Measurements from ENCODE around the gene ERF.

- TF ChIP-seq CTCF (IDR thresholded peaks at IDR 0.05; ENCODE audit: low read depth, low read length) (no peak), POLR2A (IDR thresholded peaks at IDR 0.05; ENCODE audit: extremely low read depth, insufficient read length) (no peak), MYC (IDR thresholded peaks at IDR 0.05; ENCODE audit: low read depth, low read length) (no peak)
Measured at GRCh38 chr19:42277821-42278451, 23.0 kb upstream of the ERF start.
